Measurements from ENCODE around the gene ANKMY1.

The ANKMY1 gene

DNA sequence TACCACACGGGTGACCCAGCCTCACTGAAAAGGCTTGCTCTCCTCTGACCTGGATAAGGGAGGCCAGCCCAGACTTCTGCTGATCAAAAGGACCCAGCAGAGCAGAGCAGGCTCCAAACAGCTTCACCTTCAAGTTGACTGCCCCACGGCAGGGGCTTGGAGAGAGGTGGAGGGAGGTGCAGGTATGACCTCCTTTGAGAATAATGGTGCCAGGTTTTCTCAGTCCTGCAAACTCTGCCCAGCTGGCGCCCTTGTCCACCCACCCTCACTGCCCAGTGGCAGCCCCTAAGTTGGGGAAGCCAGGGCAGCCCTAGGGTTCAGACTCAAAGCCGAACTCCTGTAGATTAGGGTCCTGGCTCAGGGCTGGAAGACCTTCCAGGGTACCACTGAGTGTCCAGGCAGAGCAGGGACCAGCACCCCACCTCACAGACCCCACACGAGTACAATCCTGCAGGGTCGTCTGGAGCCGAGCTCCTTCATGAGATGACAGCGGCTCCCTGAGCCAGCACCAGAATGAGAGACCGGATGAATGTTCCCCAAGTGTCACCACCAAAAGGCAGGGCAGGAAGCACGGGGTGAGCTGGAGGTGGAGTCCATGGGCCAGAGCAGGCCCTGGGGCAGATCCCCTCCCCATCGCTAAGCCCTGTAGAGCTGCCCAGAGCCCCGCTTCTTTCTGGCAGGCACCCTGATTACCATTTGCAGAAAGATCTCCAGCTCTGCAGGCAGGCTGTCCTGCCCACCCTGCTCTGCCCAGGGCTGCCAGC is 125.9 kb downstream of the ANKMY1 start:
- DNase-seq = no peak

DNA sequence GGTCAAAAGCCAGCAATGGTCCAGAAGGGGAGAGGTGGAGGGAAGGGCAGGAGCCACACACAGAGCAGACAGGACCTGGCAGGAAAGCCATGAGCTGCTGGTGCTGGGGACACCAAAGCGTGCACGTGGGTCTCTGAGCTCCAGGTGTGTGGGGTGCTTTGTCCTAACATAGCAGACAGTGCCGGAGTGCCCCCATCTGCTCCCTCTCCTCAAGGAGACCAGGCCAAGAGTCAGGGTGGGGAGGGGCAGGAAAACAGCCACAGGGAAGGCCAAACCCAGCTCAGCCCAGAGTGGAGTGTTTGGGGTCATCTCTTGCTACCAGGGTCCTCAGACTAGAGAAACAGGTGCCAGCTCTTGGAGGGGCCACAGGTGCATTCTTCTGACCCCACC is 126.5 kb downstream of the ANKMY1 start:
- DNase-seq = no peak

DNA sequence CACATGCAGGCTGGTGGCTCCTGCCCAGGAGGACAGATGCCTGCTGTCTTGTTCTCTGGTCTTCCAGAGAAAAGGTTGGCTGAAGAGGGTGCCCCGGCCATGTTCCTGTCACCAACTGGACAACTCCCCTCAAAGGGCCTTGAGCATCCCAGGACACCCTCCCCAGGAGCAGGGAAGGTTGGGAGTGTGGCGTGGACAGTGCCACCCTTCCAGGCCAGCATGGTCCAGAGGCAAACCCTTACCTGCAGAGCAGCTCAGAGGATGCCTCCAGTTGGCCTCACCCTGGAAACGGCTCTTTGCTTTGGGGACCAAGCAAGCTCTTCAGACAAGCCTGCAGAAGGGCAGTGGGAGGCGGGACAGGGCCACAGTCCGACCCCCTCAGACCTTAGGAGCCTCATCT is 127.2 kb downstream of the ANKMY1 start:
- no peak for DNase-seq

DNA sequence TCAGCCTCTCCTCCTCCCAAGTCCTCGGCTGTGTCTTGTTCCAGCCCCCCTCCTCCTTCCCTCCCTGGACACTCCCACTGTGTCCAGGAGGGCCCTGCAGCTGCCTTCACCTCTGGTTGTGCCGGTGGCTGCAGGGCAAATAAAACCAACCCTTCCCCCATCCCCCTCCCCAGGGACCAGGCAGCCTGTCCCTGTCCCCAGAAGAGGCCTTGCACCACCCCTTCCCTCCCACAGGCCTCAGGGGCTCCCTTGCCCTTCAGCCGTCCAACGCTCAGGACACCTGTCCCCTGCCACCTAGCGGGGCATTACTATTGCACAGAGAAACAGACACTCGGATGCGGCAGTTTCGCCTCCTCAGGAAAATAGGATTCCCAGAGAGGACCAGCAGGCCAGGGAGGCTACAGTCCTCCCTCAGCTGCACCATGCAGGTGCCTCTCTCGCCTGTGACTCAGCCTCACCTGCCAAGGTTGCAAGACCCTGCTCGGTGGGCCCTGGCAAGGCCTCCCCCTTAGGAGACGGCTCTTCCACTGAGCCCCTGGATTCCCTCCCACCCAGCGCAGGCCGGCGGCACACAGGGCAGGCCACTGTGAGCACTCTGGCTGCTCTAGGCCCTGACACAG is 127.8 kb downstream of the ANKMY1 start:
- no peak for DNase-seq
